Urinary bladder (tissue), 4 donors: Measurements from ENCODE around the gene RABGAP1L. TPM values are rescaled to one million over a fixed set of nuclear protein-coding genes. Genes with fewer than 3 reads are reported as not detected.
"Not testable (repeated sequence)": the region's sequence is repeated elsewhere in the genome, so short reads cannot be mapped to it uniquely, and the experiment has no call there.

ENCODE experiments used
- DNase-seq: peaks from one replicate; pipeline ENCODE4 v3.0.0-alpha.2; 2015; ENCODE audit errors: extremely low spot score
- H3K27ac ChIP-seq: one replicate; pipeline ENCODE4 v1.5.1; 2013; ENCODE audit warnings: low read depth, mild to moderate bottlenecking, moderate library complexity
- H3K36me3 ChIP-seq: one replicate; pipeline ENCODE4 v1.6.1; 2013; ENCODE audit warnings: mild to moderate bottlenecking, moderate library complexity; ENCODE audit not compliant: insufficient read depth
- H3K4me1 ChIP-seq: one replicate; pipeline ENCODE4 v1.6.1; 2013; ENCODE audit warnings: mild to moderate bottlenecking, moderate library complexity; ENCODE audit not compliant: insufficient read depth
- H3K4me3 ChIP-seq: one replicate; pipeline ENCODE4 v1.5.1; 2013; ENCODE audit warnings: low read depth, low read length
- WGBS: extraction: QIAGEN DNeasy Blood & Tissue Kit; methylation state at CpG from one replicate; pipeline ENCODE4 v1.1.7; 2013; 5-methylcytosine and 5-hydroxymethylcytosine counted together
- polyA plus RNA-seq: library from polyadenylated mRNA; stranded (reverse); fragments of 200-250 nt; gene quantifications from one replicate; pipeline ENCODE4 v1.2.3, GENCODE V29; 2013
- total RNA-seq: library from RNA; depleted of rRNA; stranded (reverse); fragments of >200 nt; gene quantifications from one replicate; pipeline ENCODE4 v1.2.3, GENCODE V29; 2014
- donor health status: healthy with polysubstance abuse.
- donor health status: healthy.

The RABGAP1L gene
- total and polyA plus RNA-seq, 2 donors = 14.5 to 102 TPM

GRCh38 chr1:174376030-174376429 is 216.7 kb downstream of the RABGAP1L start:
- no peak overlapping the region for H3K27ac ChIP-seq
- no peak for DNase-seq
- H3K36me3 ChIP-seq = no peaks in the 10 kb centered on the region
- H3K4me3 ChIP-seq = no peak overlapping the region
- 95% methylated on average over 2 of the region's 2 CpGs for WGBS
- H3K4me1 ChIP-seq = no peaks in the 10 kb centered on the region

DNA sequence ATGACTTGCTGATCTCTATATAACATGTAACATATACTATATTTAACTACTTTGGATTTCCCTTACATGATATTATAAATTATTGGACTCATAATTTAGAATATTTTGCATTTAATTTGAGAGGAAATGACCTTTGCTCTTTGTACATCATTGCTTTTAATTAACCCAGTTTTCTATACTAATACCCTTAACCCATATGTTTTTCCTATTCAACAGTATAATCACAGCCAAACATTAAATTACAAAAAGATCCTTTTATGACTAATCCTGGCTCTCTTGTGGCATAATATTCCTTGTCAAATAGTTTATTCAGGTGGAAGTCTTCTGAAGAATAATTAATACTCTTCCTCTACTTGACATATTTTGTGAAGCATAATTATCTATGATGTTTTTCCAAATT is 232.4 kb downstream of the RABGAP1L start:
- no peaks in the 10 kb centered on the region for H3K4me1 ChIP-seq
- no peak overlapping the region for H3K27ac ChIP-seq
- DNase-seq = no peak
- H3K4me3 ChIP-seq = no peak overlapping the region
- peaks cover 2% of the 10 kb centered on the region for H3K36me3 ChIP-seq

DNA sequence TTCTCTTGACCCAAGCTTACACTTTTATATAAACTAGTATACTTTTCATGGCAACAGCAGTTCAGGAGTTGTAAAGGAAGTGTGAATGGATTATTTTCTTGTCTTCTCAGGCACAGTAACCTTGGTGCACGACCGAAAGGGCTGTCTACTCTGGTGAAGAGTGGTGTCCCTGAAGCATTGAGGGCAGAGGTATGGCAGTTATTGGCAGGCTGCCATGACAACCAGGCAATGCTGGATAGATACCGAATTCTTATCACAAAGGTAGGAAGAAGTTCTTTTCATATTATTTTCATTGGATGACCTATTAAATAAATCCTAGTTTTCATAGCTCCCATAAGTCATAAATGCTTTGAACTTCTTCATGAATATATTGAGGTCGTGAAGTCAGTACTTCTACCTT is 234.6 kb downstream of the RABGAP1L start:
- H3K27ac ChIP-seq = no peak overlapping the region
- WGBS = 93% methylated on average over 4 of the region's 4 CpGs
- no peaks in the 10 kb centered on the region for H3K4me1 ChIP-seq

DNA sequence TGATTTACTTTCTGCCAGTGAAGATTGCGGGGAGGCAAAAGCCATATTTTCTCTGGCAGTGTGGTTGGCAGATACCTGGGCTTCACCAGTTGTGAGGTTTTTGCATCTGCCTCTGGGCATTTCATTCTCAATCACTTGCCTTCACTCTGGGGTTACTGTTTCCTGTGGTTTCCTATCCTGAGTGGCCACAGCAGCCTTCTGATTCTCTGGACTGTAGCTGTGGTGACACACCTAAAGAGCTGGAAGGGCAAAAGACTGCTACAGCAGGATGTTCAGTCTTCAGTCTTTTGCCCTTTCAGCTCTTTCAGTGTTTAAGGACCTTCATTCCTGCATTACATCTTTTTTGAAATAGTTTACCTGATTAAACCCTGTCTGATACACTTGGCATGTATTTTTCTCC is 237.9 kb downstream of the RABGAP1L start:
- H3K4me3 ChIP-seq = no peak overlapping the region
- WGBS = 100% methylated on average over 1 of the region's 1 CpG
- H3K27ac ChIP-seq = no peak overlapping the region
- no peak for DNase-seq
- peaks cover 5% of the 10 kb centered on the region for H3K36me3 ChIP-seq
- H3K4me1 ChIP-seq = no peaks in the 10 kb centered on the region

More for the DNA sequence above, 234.6 kb downstream of the RABGAP1L start:
- Histone ChIP-seq H3K4me3 (no peak overlapping the region), H3K36me3 (peaks cover 5% of the 10 kb centered on the region)
- DNase-seq = no peak

DNA sequence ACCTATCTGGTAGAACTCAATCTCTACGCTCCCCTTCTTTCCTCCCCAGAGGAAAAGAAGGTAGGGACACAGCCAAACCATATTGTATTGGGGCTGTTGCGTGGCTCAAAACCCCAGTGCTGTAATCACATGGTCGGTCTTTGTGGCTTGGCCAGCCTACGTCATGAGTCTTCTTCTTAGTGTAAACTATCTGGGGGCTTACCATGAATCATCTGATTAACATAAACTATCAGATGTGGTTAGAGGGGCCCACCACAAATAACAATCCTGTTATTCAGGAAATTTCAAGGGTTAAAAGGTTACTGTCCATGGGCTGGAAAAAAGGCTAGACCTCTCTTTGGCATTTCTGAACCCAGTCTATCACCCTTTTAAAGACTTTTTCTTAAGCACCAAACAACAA is 238.9 kb downstream of the RABGAP1L start:
- WGBS = 84% methylated on average over 4 of the region's 4 CpGs
- H3K4me3 ChIP-seq = no peak overlapping the region
- peaks cover 5% of the 10 kb centered on the region for H3K36me3 ChIP-seq
- no peaks in the 10 kb centered on the region for H3K4me1 ChIP-seq
- DNase-seq = no peak
- H3K27ac ChIP-seq = no peak overlapping the region

DNA sequence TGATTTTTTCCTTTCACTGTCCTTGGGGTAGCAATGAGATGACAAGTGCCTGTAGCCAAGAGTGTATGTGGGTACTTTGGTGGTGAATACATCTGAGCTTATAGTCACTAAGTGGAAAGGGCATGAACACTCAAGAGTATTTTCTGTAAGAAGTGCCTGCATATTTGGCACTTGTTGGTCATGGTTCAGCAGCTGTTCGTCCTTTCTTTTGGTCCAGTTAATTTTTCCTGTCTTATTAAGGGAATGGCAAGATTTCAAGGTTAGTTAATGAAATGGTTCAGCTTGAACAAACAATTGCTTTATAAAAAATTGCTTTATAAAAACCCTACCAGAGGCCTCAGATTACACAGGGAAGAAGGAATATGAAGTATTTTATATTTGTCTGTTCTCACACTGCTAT is 239.9 kb downstream of the RABGAP1L start:
- 91% methylated on average over 1 of the region's 1 CpG for WGBS
- DNase-seq = no peak
- no peaks in the 10 kb centered on the region for H3K4me1 ChIP-seq
- H3K4me3 ChIP-seq = no peak overlapping the region
- H3K27ac ChIP-seq = no peak overlapping the region
- H3K36me3 ChIP-seq = peaks cover 5% of the 10 kb centered on the region

GRCh38 chr1:174401075-174401474 is 241.8 kb downstream of the RABGAP1L start:
- Histone ChIP-seq H3K27ac (no peak overlapping the region), H3K36me3 (peaks cover 3% of the 10 kb centered on the region), H3K4me3 (no peak overlapping the region), H3K4me1 (no peaks in the 10 kb centered on the region)
- DNase-seq = no peak
- WGBS = 94% methylated on average over 4 of the region's 4 CpGs

- DNase-seq = no peak
- H3K36me3 ChIP-seq = no peaks in the 10 kb centered on the region
- no peak overlapping the region for H3K4me3 ChIP-seq
- no peak overlapping the region for H3K27ac ChIP-seq
- no peaks in the 10 kb centered on the region for H3K4me1 ChIP-seq
- 74% methylated on average over 1 of the region's 1 CpG for WGBS
These were observed 245.9 kb downstream of the RABGAP1L start for GRCh38 chr1:174405219-174405618.

DNA sequence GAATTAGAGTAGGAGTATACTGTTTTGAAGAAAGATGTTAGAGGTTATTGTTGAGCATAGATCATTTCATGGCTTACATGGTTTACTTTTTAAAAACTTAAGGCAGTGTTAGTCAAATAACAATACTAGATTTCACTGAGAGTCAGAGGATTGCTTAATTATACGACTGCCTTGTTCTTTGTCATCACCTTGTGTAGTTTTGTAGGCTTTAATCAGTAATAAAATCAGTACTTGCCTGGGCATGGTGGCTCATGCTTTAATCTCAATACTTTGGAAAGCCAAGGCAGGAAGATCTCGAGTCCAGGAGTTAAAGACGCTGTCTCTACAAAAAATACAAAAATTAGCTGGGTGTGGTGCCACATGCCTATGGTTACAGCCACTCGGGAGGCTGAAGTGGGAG is 247.1 kb downstream of the RABGAP1L start:
- DNase-seq = no peak
- Histone ChIP-seq H3K36me3 (no peaks in the 10 kb centered on the region), H3K4me3 (no peak overlapping the region), H3K4me1 (no peaks in the 10 kb centered on the region), H3K27ac (no peak overlapping the region)
- 85% methylated on average over 4 of the region's 4 CpGs for WGBS

- Histone ChIP-seq H3K4me3 (no peak overlapping the region), H3K27ac (no peak overlapping the region), H3K4me1 (no peaks in the 10 kb centered on the region), H3K36me3 (no peaks in the 10 kb centered on the region)
- 92% methylated on average over 3 of the region's 3 CpGs for WGBS
- no peak for DNase-seq
These were observed 248.3 kb downstream of the RABGAP1L start for GRCh38 chr1:174407665-174408064.

DNA sequence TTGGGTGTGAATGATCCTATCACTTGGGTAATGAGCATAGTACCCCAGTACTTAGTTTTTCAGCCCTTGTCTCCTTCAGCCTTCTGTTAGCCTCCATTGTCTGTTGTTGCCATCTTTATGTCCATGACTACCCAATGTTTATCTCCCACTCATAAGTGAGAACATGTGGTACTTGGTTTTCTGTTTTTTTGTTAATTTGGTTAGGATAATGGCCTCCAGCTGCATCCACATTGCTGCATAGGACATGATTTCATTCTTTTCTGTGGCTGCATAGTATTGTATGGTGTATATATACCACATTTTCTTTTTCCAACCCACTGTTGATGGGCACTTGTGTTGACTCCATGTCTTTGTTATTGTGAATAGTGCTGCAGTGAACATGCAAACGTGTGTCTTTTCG is 248.8 kb downstream of the RABGAP1L start:
- H3K4me1 ChIP-seq = no peaks in the 10 kb centered on the region
- no peak for DNase-seq
- WGBS = 70% methylated on average over 2 of the region's 2 CpGs
- no peaks in the 10 kb centered on the region for H3K36me3 ChIP-seq
- no peak overlapping the region for H3K4me3 ChIP-seq
- H3K27ac ChIP-seq = no peak overlapping the region

- WGBS = 70% methylated on average over 3 of the region's 3 CpGs
- not testable (repeated sequence) for H3K36me3 ChIP-seq, H3K4me3 ChIP-seq, H3K4me1 ChIP-seq, H3K27ac ChIP-seq, DNase-seq
These were observed 250.5 kb downstream of the RABGAP1L start for GRCh38 chr1:174409801-174410200.

- H3K27ac ChIP-seq = no peak overlapping the region
- DNase-seq = no peak
- no peaks in the 10 kb centered on the region for H3K36me3 ChIP-seq
- H3K4me1 ChIP-seq = no peaks in the 10 kb centered on the region
- 71% methylated on average over 4 of the region's 4 CpGs for WGBS
- H3K4me3 ChIP-seq = no peak overlapping the region
These were observed 254.3 kb downstream of the RABGAP1L start for GRCh38 chr1:174413632-174414031.

- DNase-seq = no peak
- Histone ChIP-seq H3K36me3 (no peaks in the 10 kb centered on the region), H3K4me3 (no peak overlapping the region), H3K27ac (no peak overlapping the region), H3K4me1 (no peaks in the 10 kb centered on the region)
- WGBS = 79% methylated on average over 1 of the region's 1 CpG
These were observed 254.9 kb downstream of the RABGAP1L start for GRCh38 chr1:174414203-174414602.

- Histone ChIP-seq H3K4me1 (no peaks in the 10 kb centered on the region), H3K27ac (no peak overlapping the region), H3K36me3 (no peaks in the 10 kb centered on the region), H3K4me3 (no peak overlapping the region)
- no peak for DNase-seq
- WGBS = 94% methylated on average over 2 of the region's 2 CpGs
These were observed 256.2 kb downstream of the RABGAP1L start for GRCh38 chr1:174415506-174415905.
